ENCODE measurements around the gene CHMP5.

The CHMP5 gene

DNA sequence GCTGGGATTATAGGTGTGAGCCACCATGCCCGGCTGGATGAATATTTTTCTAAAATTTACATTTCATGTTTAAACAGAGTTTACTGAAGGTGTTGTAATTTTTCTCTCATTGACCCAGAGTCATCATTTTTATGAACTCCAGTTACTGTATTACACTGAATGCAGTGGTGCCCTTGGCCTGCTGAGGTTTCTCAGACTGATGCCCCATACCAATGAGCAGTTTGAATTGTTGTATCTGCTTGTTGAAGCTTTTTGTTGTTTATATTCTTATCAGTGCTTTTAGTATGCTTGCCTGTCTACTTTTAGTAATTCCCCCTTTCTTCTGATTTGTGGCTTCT lies 55.4 kb downstream of the CHMP5 start:
- DNase-seq, result no peak

DNA sequence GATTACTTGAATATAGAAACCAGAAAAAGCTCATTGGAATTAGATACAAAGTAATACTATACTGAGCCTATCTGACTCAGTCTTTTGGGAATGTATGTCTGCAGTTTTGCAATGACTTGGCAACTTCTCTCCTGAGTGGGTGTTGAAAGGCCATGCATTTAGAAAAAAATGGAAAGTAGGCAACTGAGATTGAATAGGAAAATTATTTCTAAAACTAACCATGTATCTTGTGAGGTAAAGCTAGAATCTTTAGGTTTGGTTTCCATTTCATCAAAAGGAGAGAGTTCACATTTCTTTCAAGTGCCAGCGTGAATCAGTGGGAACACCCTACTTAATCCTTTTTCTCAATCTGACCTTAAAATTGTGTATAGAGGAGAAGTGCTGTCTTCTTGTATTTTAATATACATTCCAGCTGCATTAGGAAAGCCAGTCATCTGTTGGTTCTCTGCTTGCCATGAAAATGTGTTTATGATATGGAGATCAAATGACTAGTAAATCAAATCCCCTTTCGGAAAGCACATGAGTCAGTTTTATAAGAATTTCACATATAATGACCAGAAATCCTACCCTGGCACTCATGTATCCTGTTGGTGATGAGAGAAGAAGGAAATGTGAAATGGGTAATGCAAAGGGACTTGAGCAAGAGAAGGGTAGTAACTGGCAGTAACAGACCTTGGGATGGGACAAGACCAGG lies 55.9 kb downstream of the CHMP5 start:
- DNase-seq, result no peak

DNA sequence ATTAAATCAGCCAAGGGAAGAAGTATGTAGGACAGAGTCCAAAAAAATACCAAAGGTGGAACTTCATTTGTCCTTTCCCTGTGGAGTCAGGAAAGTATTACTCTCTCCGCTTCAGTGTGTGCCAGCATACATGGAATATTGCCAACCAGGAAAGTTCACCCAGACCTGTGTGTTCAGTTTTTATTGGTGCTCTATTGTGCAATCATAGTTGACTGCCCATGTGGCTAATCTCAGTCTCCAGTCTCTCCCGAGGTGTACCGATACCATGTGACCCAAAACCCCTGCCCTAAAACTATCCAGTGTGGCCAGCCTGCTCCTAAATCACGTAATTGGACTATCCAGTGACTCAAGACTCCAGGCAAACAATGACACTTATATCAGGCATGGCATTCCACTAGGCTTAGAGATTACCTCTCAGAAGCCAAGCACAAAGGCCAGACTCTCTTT lies 64.3 kb downstream of the CHMP5 start:
- no peak for DNase-seq

DNA sequence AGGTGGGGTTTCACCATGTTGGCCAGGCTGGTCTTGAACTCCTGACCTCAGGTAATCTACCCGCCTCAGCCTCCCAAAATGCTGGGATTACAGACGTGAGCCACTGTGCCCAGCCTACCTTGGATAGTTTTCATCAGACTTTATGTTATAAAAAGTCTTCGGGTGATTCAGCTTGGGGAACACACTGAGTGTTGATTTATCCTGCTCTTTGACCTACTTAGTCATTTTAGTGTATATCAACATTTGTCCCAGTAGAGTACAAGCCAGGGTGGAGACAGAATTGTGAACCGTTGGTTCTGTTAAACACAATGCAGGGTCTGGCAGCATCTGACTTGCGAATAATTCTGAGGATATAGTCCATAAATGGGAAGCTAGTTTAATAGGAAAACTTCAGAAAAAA lies 65.1 kb downstream of the CHMP5 start:
- DNase-seq, result no peak

DNA sequence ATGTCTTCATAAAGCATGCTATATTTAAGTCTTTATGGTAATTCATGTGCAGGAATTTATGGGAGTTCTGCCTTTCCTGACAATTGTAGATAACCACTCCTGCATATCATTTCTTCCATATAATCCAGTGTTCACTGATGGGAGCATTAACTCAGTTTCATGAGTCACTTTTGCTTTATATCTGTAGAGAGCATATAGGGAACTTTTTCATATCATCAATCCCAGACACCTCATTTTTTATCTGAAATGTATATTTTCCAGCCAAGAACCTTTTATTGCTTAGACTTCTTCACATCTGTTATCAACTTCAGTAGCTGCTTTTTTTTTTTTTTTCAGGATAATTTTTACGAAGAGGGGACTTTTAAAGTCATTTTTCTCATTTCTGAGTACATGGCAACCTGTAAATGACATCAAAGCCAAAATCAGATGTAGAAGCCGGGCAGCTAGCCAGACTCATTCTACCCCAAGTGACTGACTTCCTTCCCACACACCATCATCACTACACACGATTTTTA lies 66.6 kb downstream of the CHMP5 start:
- no peak for DNase-seq
